ENCODE measurements around the gene TBC1D32. TPM values are rescaled to one million over a fixed set of nuclear protein-coding genes. Genes with fewer than 3 reads are reported as not detected.
"Not testable (repeated sequence)": the region's sequence is repeated elsewhere in the genome, so short reads cannot be mapped to it uniquely, and the experiment has no call there.

Gene TBC1D32
- total RNA-seq, 2 experiments from 2014 or later: 4.2 to 4.7 TPM

- CTCF ChIA-PET: interaction anchor here (1.1 kb wide), 1 partner anchor 16 kb away, joined by 3 read pairs; no protein-coding TSS in a partner anchor
- POLR2A ChIA-PET: interaction anchor here (0.6 kb wide), 1 partner anchor 788 kb away, joined by 3 read pairs; no protein-coding TSS in a partner anchor
Observed at GRCh38 chr6:121335087-121336008, 1.1 kb upstream of the TBC1D32 start.

GRCh38 chr6:121333694-121334093 is 586 bp downstream of the TBC1D32 start:
- POLR2A ChIA-PET, CTCF ChIA-PET: not testable (repeated sequence)

- ChIA-PET CTCF (no interaction called here), POLR2A (no interaction called here)
Observed at GRCh38 chr6:121333196-121333595, 1.1 kb downstream of the TBC1D32 start.

GRCh38 chr6:121330516-121330915 is 3.8 kb downstream of the TBC1D32 start:
- ChIA-PET POLR2A (no interaction called here), CTCF (no interaction called here)

- ChIA-PET POLR2A (no interaction called here), CTCF (no interaction called here)
Observed at GRCh38 chr6:121321282-121321681, 13.0 kb downstream of the TBC1D32 start.

GRCh38 chr6:121319603-121320002 is 14.7 kb downstream of the TBC1D32 start:
- ChIA-PET POLR2A (no interaction called here), CTCF (interaction anchor here (0.7 kb wide), 1 partner anchor 16 kb away, joined by 3 read pairs; no protein-coding TSS in a partner anchor)

GRCh38 chr6:121319112-121319553 is 15.1 kb downstream of the TBC1D32 start:
- POLR2A ChIA-PET: no interaction called here
- CTCF ChIA-PET: interaction anchor here (0.7 kb wide), 1 partner anchor 16 kb away, joined by 3 read pairs; no protein-coding TSS in a partner anchor

GRCh38 chr6:121314381-121315112 is 19.7 kb downstream of the TBC1D32 start:
- POLR2A ChIA-PET: no interaction called here
- CTCF ChIA-PET: no interaction called here

GRCh38 chr6:121311814-121312213 is 22.5 kb downstream of the TBC1D32 start:
- CTCF ChIA-PET, POLR2A ChIA-PET: not testable (repeated sequence)

GRCh38 chr6:121310495-121310894 is 23.8 kb downstream of the TBC1D32 start:
- CTCF ChIA-PET: no interaction called here
- POLR2A ChIA-PET: no interaction called here

GRCh38 chr6:121309768-121310469 is 24.4 kb downstream of the TBC1D32 start:
- CTCF ChIA-PET: no interaction called here
- POLR2A ChIA-PET: no interaction called here

- POLR2A ChIA-PET: no interaction called here
- CTCF ChIA-PET: no interaction called here
Observed at GRCh38 chr6:121305957-121306607, 28.2 kb downstream of the TBC1D32 start.

- ChIA-PET CTCF (no interaction called here), POLR2A (no interaction called here)
Observed at GRCh38 chr6:121302882-121303281, 31.4 kb downstream of the TBC1D32 start.

- CTCF ChIA-PET, POLR2A ChIA-PET: not testable (repeated sequence)
Observed at GRCh38 chr6:121301156-121301555, 33.1 kb downstream of the TBC1D32 start.

- ChIA-PET POLR2A (no interaction called here), CTCF (no interaction called here)
Observed at GRCh38 chr6:121297694-121298093, 36.6 kb downstream of the TBC1D32 start.

GRCh38 chr6:121285041-121285440 is 49.2 kb downstream of the TBC1D32 start:
- ChIA-PET CTCF (no interaction called here), POLR2A (no interaction called here)

- ChIA-PET CTCF (no interaction called here), POLR2A (no interaction called here)
Observed at GRCh38 chr6:121274666-121275295, 59.5 kb downstream of the TBC1D32 start.

- CTCF ChIA-PET: no interaction called here
- POLR2A ChIA-PET: no interaction called here
Observed at GRCh38 chr6:121263742-121264141, 70.5 kb downstream of the TBC1D32 start.

GRCh38 chr6:121260651-121261102 is 73.6 kb downstream of the TBC1D32 start:
- POLR2A ChIA-PET: interaction anchor here (0.7 kb wide), 1 partner anchor 12 kb away, joined by 3 read pairs; no protein-coding TSS in a partner anchor
- CTCF ChIA-PET: no interaction called here

All from activated CD8-positive, alpha-beta memory T cell treated with anti-CD3 and anti-CD28 coated beads for 36 hours (primary cell).